ENCODE results near the gene GJA1. TPM values are rescaled to one million over a fixed set of nuclear protein-coding genes. Genes with fewer than 3 reads are reported as not detected.

Gene GJA1
- total RNA-seq, 1 donor from 2014 or later: 363 TPM

DNA sequence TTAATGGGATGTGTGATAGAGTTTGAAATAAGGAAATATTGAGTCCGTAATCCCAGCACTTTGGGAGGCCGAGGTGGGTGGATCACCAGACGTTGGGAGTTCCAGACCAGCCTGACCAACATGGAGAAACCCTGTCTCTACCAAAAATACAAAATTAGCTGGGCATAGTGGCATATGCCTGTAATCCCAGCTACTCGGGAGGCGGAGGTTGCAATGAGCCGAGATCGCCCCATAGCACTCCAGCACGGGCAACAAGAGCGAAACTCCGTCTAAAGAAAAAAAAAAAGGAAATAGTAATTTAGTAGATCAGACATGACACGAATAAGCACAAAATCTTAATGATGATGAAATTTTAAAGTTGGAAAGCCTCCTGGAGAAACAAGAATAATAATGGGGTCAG lies 14.8 kb downstream of the GJA1 start:
- Mint-ChIP-seq H3K27ac (ENCODE audit: unreplicated experiment) (no peak overlapping the region), H3K4me1 (ENCODE audit: unreplicated experiment) (peaks cover 6% of the 10 kb centered on the region), H3K27me3 (ENCODE audit: unreplicated experiment) (peaks cover 2% of the 10 kb centered on the region), H3K4me3 (ENCODE audit: unreplicated experiment) (no peak overlapping the region), H3K9me3 (ENCODE audit: unreplicated experiment) (no peaks in the 10 kb centered on the region), H3K36me3 (ENCODE audit: low read depth, unreplicated experiment) (peaks cover 38% of the 10 kb centered on the region)
- DNase-seq (ENCODE audit: low spot score): no peak
- TF ChIP-seq CTCF (IDR thresholded peaks at IDR 0.05; ENCODE audit: unreplicated experiment): no peak

DNA sequence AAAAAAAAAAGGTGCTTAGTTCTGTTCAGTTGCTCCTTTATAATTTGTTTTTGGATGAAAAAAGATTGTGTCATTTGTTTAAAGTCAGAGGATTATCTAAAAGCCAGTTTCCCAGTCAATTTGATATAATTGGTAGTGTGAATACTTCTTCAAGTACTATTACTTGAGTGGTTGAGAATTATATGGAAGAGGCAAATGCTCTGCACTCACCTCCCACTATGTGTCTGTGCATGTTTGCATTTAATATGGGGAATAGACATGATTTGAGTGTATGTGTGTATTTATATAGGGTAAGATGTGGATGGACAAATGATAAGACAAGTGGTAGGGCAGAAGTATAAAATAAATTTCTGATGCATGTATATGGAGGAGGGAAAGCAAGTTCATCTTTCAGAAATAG lies 15.8 kb downstream of the GJA1 start:
- Mint-ChIP-seq H3K27me3 (ENCODE audit: unreplicated experiment) (peaks cover 2% of the 10 kb centered on the region), H3K4me1 (ENCODE audit: unreplicated experiment) (peaks cover 6% of the 10 kb centered on the region), H3K36me3 (ENCODE audit: low read depth, unreplicated experiment) (peaks cover 38% of the 10 kb centered on the region), H3K27ac (ENCODE audit: unreplicated experiment) (no peak overlapping the region), H3K4me3 (ENCODE audit: unreplicated experiment) (no peak overlapping the region), H3K9me3 (ENCODE audit: unreplicated experiment) (no peaks in the 10 kb centered on the region)
- TF ChIP-seq CTCF (IDR thresholded peaks at IDR 0.05; ENCODE audit: unreplicated experiment): no peak
- DNase-seq (ENCODE audit: low spot score): no peak

DNA sequence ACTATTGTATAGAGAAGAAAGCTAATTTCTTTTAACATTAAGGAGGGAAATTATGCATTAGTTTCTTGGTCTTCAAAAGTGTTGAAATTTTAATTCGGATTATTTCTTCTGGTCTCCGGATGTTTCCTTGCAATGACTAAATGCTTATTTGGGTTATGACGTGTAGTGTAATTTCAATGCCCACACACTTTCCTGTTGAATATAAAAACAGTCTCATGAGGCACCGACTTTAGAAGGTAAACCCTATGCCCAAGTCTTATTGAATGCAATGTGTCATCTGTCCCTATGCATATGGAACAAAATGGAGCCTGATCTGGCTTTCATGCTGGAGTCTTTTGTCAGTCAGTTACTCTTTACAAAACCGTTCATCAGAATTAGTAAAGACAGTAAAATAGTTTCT lies 17.7 kb downstream of the GJA1 start:
- H3K27me3 Mint-ChIP-seq (ENCODE audit: unreplicated experiment): no peaks in the 10 kb centered on the region
- no peak overlapping the region for H3K4me3 Mint-ChIP-seq (ENCODE audit: unreplicated experiment)
- no peak overlapping the region for H3K27ac Mint-ChIP-seq (ENCODE audit: unreplicated experiment)
- H3K9me3 Mint-ChIP-seq (ENCODE audit: unreplicated experiment): no peaks in the 10 kb centered on the region
- peaks cover 18% of the 10 kb centered on the region for H3K36me3 Mint-ChIP-seq (ENCODE audit: low read depth, unreplicated experiment)
- H3K4me1 Mint-ChIP-seq (ENCODE audit: unreplicated experiment): no peaks in the 10 kb centered on the region
- no peak for TF ChIP-seq CTCF (IDR thresholded peaks at IDR 0.05; ENCODE audit: unreplicated experiment)
- no peak for DNase-seq (ENCODE audit: low spot score)

DNA sequence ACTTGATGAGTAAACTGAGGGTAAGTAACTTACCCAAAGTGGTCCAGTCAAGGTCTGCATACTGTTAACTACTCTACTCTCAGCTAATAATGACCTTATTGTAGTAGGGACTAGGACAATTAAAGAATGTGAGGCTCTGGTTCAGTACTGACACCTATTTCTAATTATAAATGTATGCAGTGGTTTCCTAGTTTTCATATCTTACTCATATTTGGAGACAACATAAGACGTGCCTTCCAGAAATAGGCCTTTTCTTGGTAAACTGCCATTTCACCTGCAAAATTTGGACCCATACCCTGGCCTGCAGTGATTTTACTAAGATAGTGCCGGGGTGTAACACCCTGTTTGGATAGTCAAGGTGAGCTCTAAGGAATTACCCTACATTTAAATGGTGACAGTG lies 24.7 kb downstream of the GJA1 start:
- Mint-ChIP-seq H3K9me3 (ENCODE audit: unreplicated experiment) (no peaks in the 10 kb centered on the region), H3K36me3 (ENCODE audit: low read depth, unreplicated experiment) (no peaks in the 10 kb centered on the region), H3K27ac (ENCODE audit: unreplicated experiment) (no peak overlapping the region), H3K4me1 (ENCODE audit: unreplicated experiment) (no peaks in the 10 kb centered on the region), H3K4me3 (ENCODE audit: unreplicated experiment) (no peak overlapping the region), H3K27me3 (ENCODE audit: unreplicated experiment) (peaks cover 2% of the 10 kb centered on the region)
- DNase-seq (ENCODE audit: low spot score): no peak
- no peak for TF ChIP-seq CTCF (IDR thresholded peaks at IDR 0.05; ENCODE audit: unreplicated experiment)

GRCh38 chr6:121463087-121463486 lies 27.6 kb downstream of the GJA1 start:
- Mint-ChIP-seq H3K9me3 (ENCODE audit: unreplicated experiment) (no peaks in the 10 kb centered on the region), H3K27me3 (ENCODE audit: unreplicated experiment) (peaks cover 3% of the 10 kb centered on the region), H3K4me3 (ENCODE audit: unreplicated experiment) (no peak overlapping the region), H3K36me3 (ENCODE audit: low read depth, unreplicated experiment) (no peaks in the 10 kb centered on the region), H3K4me1 (ENCODE audit: unreplicated experiment) (no peaks in the 10 kb centered on the region), H3K27ac (ENCODE audit: unreplicated experiment) (no peak overlapping the region)
- TF ChIP-seq CTCF (IDR thresholded peaks at IDR 0.05; ENCODE audit: unreplicated experiment): no peak
- DNase-seq (ENCODE audit: low spot score): no peak
